Sigmoid colon (tissue), 4 donors: ENCODE data around the gene SAMHD1.

ENCODE experiments used
- CTCF ChIP-seq, 4 experiments: fragments of 450-650 bp in 3 of 4; fragments of 200-600 bp in 1 of 4; IDR thresholded peaks; one replicate each; pipeline ENCODE4 v1.5.1; 2016 to 2019; ENCODE audit warnings: antibody characterized with exemption in 4 of 4, mild to moderate bottlenecking in 3 of 4, moderate library complexity in 2 of 4
- POLR2A ChIP-seq, 2 donors: fragments of 450-650 bp; IDR thresholded peaks; one replicate each; pipeline ENCODE4 v1.6.1; 2016; ENCODE audit warnings: antibody characterized with exemption in 2 of 2, mild to moderate bottlenecking in 2 of 2, moderate library complexity in 2 of 2
- POLR2AphosphoS5 ChIP-seq, 4 donors: sonication (generic); formaldehyde crosslinking; IDR thresholded peaks; one replicate each; pipeline ENCODE4 v1.6.1; 2017; ENCODE audit warnings: antibody characterized with exemption in 4 of 4

GRCh38 chr20:36967636-36968035, 16.1 kb upstream of the SAMHD1 start:
- no peak for TF ChIP-seq POLR2A (IDR thresholded peaks at IDR 0.05)
- no peak for TF ChIP-seq CTCF (IDR thresholded peaks at IDR 0.05)
- no peak for TF ChIP-seq POLR2AphosphoS5 (IDR thresholded peaks at IDR 0.05)
